Measurements from ENCODE around the gene AIPL1. TPM values are rescaled to one million over a fixed set of nuclear protein-coding genes. Genes with fewer than 3 reads are reported as not detected.

Gene AIPL1
- total RNA-seq, 4 donors from 2014 or later = not detected

GRCh38 chr17:6398955-6399354 is 36.0 kb downstream of the AIPL1 start:
- no peak for ATAC-seq
- in situ Hi-C loops (cut with MboI; ENCODE audit: low sequenced_read_pairs in 4 of 4) = no loop called here
- peaks cover 3 to 12% (median 4%) of the 10 kb centered on the region in 3 donors for H3K27me3 ChIP-seq
- DNase-seq = no peak
- intact Hi-C loops (cut with DNase I; ENCODE audit: low total_unique reads) = no loop called here
- no peaks in the 10 kb centered on the region for H3K9me3 ChIP-seq
- no peak overlapping the region for H3K27ac ChIP-seq
- no peak for TF ChIP-seq CTCF (IDR thresholded peaks at IDR 0.05 in 4 of 5, conservative IDR thresholded peaks at IDR 0.05 in 1 of 5)
- no peak for TF ChIP-seq POLR2A (IDR thresholded peaks at IDR 0.05)
- H3K36me3 ChIP-seq = no peaks in the 10 kb centered on the region
- H3K4me3 ChIP-seq = no peak overlapping the region
- no peaks in the 10 kb centered on the region for H3K4me1 ChIP-seq

GRCh38 chr17:6394055-6394606 is 40.8 kb downstream of the AIPL1 start:
- Histone ChIP-seq H3K4me3 (no peak overlapping the region), H3K9me3 (no peaks in the 10 kb centered on the region), H3K27me3 (peaks cover 10 to 29% (median 17%) of the 10 kb centered on the region in 3 donors), H3K27ac (no peak overlapping the region), H3K36me3 (no peaks in the 10 kb centered on the region), H3K4me1 (no peaks in the 10 kb centered on the region)
- no peak for TF ChIP-seq CTCF (IDR thresholded peaks at IDR 0.05 in 4 of 5, conservative IDR thresholded peaks at IDR 0.05 in 1 of 5)
- TF ChIP-seq POLR2A (IDR thresholded peaks at IDR 0.05) = no peak
- intact Hi-C loops (cut with DNase I; ENCODE audit: low total_unique reads) (no loop called here), in situ Hi-C loops (cut with MboI; ENCODE audit: low sequenced_read_pairs in 4 of 4) (no loop called here)
- DNase-seq (no peak), ATAC-seq (no peak)

- no peak for TF ChIP-seq POLR2A (IDR thresholded peaks at IDR 0.05)
Measured at GRCh38 chr17:6393351-6393952, 41.5 kb downstream of the AIPL1 start.

GRCh38 chr17:6392609-6393350 is 42.1 kb downstream of the AIPL1 start:
- H3K36me3 ChIP-seq = no peaks in the 10 kb centered on the region
- no peak overlapping the region for H3K27ac ChIP-seq
- TF ChIP-seq CTCF (IDR thresholded peaks at IDR 0.05 in 4 of 5, conservative IDR thresholded peaks at IDR 0.05 in 1 of 5) = no peak
- no peak for TF ChIP-seq POLR2A (IDR thresholded peaks at IDR 0.05)
- intact Hi-C loops (cut with DNase I; ENCODE audit: low total_unique reads) (no loop called here), in situ Hi-C loops (cut with MboI; ENCODE audit: low sequenced_read_pairs in 4 of 4) (no loop called here)
- no peaks in the 10 kb centered on the region for H3K9me3 ChIP-seq
- DNase-seq = no peak
- peaks cover 10 to 29% (median 17%) of the 10 kb centered on the region in 3 donors for H3K27me3 ChIP-seq
- no peak for ATAC-seq
- no peaks in the 10 kb centered on the region for H3K4me1 ChIP-seq
- no peak overlapping the region for H3K4me3 ChIP-seq

More at GRCh38 chr17:6393351-6393952, 41.5 kb downstream of the AIPL1 start:
- Histone ChIP-seq H3K36me3 (no peaks in the 10 kb centered on the region), H3K4me3 (no peak overlapping the region), H3K27me3 (peaks cover 10 to 29% (median 17%) of the 10 kb centered on the region in 3 donors), H3K4me1 (no peaks in the 10 kb centered on the region), H3K9me3 (no peaks in the 10 kb centered on the region), H3K27ac (no peak overlapping the region)
- DNase-seq = no peak
- no peak for ATAC-seq
- intact Hi-C loops (cut with DNase I; ENCODE audit: low total_unique reads) = no loop called here
- in situ Hi-C loops (cut with MboI; ENCODE audit: low sequenced_read_pairs in 4 of 4) = no loop called here

GRCh38 chr17:6388416-6388815 is 46.5 kb downstream of the AIPL1 start:
- H3K4me1 ChIP-seq = no peaks in the 10 kb centered on the region
- no peak overlapping the region for H3K4me3 ChIP-seq
- DNase-seq (no peak), ATAC-seq (no peak)
- intact Hi-C loops (cut with DNase I; ENCODE audit: low total_unique reads) (no loop called here), in situ Hi-C loops (cut with MboI; ENCODE audit: low sequenced_read_pairs in 4 of 4) (no loop called here)
- H3K36me3 ChIP-seq = no peaks in the 10 kb centered on the region
- H3K9me3 ChIP-seq = no peaks in the 10 kb centered on the region
- H3K27ac ChIP-seq = no peak overlapping the region
- peaks cover 1 to 14% (median 9%) of the 10 kb centered on the region in 3 donors for H3K27me3 ChIP-seq
- no peak for TF ChIP-seq CTCF (IDR thresholded peaks at IDR 0.05 in 4 of 5, conservative IDR thresholded peaks at IDR 0.05 in 1 of 5)
- no peak for TF ChIP-seq POLR2A (IDR thresholded peaks at IDR 0.05)
